Measurements from ENCODE around the gene SKIL.

- TF ChIP-seq EZH2phosphoT487 (IDR thresholded peaks at IDR 0.05; ENCODE audit: borderline replicate concordance, low read length), result no peak
- TF ChIP-seq, protein P1, sequence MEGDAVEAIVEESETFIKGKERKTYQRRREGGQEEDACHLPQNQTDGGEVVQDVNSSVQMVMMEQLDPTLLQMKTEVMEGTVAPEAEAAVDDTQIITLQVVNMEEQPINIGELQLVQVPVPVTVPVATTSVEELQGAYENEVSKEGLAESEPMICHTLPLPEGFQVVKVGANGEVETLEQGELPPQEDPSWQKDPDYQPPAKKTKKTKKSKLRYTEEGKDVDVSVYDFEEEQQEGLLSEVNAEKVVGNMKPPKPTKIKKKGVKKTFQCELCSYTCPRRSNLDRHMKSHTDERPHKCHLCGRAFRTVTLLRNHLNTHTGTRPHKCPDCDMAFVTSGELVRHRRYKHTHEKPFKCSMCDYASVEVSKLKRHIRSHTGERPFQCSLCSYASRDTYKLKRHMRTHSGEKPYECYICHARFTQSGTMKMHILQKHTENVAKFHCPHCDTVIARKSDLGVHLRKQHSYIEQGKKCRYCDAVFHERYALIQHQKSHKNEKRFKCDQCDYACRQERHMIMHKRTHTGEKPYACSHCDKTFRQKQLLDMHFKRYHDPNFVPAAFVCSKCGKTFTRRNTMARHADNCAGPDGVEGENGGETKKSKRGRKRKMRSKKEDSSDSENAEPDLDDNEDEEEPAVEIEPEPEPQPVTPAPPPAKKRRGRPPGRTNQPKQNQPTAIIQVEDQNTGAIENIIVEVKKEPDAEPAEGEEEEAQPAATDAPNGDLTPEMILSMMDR (conservative IDR thresholded peaks at IDR 0.05; ENCODE audit: low read depth, low read length), result no peak
These were observed 26.4 kb upstream of the SKIL start for GRCh38 chr3:170331143-170331542.

Measured in PC-3 (cell line).